ENCODE measurements around the gene SUSD2. TPM values are rescaled to one million over a fixed set of nuclear protein-coding genes. Genes with fewer than 3 reads are reported as not detected.

SUSD2 gene
- total RNA-seq, 6 experiments from 2014 or later, result 0.11 to 0.24 (median 0.19) TPM

GRCh38 chr22:24147666-24148065, 33.6 kb upstream of the SUSD2 start:
- Mint-ChIP-seq H3K27ac (peak overlapping the region; percentile 79), H3K4me3 (peak overlapping the region; percentile 13; the same call in 1 of the 2 replicates)

DNA sequence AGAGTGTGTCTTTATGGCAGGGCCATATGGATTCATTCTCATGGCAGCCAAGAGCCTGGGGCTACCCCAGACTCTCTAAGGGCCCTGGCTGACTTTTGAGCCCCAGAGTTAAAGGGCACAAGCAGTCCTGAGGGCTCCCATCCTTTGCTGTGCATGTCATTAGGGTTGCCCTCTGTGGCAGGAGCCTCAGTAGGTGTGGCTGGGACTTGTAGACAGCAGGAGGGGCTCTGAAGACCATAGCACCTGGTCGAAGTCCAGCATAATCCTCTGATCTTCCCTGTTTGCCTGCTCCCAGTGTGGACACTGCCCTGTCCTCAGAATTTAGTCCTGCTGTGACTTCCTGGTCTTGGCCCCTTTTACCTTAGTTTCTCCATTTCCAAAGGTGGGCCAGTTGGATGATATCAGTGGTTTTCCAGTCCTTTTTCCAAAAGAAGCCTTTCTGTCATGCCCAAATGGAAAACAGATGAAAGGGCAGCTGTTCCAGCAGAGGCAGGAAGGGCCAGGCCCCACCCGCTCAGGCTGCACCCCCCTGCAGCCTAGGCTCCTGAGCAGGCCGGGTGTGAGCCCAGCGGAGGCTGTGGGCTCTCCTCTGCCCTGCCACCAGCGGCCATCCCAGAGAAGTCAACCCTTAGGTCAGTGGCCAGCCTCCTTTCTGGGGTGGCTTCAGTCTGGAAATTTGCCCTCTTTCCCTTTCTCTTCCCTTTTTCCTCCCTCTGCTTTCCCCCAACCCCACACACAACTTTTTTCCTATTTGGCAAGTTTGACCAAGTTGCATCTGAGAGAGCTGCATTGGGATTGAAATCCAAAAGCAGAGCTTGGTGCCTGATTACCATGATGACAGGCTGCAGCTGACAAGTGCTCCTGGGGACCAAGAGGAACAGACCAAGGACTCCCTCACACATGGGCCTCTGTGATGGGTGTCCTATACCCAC, 32.8 kb upstream of the SUSD2 start:
- H3K9me3 Mint-ChIP-seq, result no peaks in the 10 kb centered on the region
- DNase-seq, result no peak
- no peak overlapping the region for H3K4me3 Mint-ChIP-seq
- H3K36me3 Mint-ChIP-seq (ENCODE audit: low read depth), result no peaks in the 10 kb centered on the region
- TF ChIP-seq, protein P1, sequence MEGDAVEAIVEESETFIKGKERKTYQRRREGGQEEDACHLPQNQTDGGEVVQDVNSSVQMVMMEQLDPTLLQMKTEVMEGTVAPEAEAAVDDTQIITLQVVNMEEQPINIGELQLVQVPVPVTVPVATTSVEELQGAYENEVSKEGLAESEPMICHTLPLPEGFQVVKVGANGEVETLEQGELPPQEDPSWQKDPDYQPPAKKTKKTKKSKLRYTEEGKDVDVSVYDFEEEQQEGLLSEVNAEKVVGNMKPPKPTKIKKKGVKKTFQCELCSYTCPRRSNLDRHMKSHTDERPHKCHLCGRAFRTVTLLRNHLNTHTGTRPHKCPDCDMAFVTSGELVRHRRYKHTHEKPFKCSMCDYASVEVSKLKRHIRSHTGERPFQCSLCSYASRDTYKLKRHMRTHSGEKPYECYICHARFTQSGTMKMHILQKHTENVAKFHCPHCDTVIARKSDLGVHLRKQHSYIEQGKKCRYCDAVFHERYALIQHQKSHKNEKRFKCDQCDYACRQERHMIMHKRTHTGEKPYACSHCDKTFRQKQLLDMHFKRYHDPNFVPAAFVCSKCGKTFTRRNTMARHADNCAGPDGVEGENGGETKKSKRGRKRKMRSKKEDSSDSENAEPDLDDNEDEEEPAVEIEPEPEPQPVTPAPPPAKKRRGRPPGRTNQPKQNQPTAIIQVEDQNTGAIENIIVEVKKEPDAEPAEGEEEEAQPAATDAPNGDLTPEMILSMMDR (IDR thresholded peaks at IDR 0.05), result no peak
- H3K27ac Mint-ChIP-seq, result no peak overlapping the region
- H3K27me3 Mint-ChIP-seq (ENCODE audit: insufficient read depth), result no peaks in the 10 kb centered on the region
- H3K4me1 Mint-ChIP-seq (ENCODE audit: low read depth), result peaks cover 65% of the 10 kb centered on the region

More at GRCh38 chr22:24147666-24148065, 33.6 kb upstream of the SUSD2 start:
- TF ChIP-seq, protein P1 (IDR thresholded peaks at IDR 0.05), result no peak
- H3K27me3 Mint-ChIP-seq (ENCODE audit: insufficient read depth), result no peaks in the 10 kb centered on the region
- H3K36me3 Mint-ChIP-seq (ENCODE audit: low read depth), result no peaks in the 10 kb centered on the region
- peaks cover 58% of the 10 kb centered on the region for H3K4me1 Mint-ChIP-seq (ENCODE audit: low read depth)
- DNase-seq, result no peak
- no peaks in the 10 kb centered on the region for H3K9me3 Mint-ChIP-seq

- Mint-ChIP-seq H3K36me3 (ENCODE audit: low read depth) (no peaks in the 10 kb centered on the region), H3K4me3 (no peak overlapping the region), H3K9me3 (no peaks in the 10 kb centered on the region), H3K27ac (peak overlapping the region; percentile 53), H3K27me3 (ENCODE audit: insufficient read depth) (no peaks in the 10 kb centered on the region), H3K4me1 (ENCODE audit: low read depth) (peaks cover 72% of the 10 kb centered on the region)
- DNase-seq, result no peak
- TF ChIP-seq, protein P1 (IDR thresholded peaks at IDR 0.05), result no peak
Measured at GRCh38 chr22:24149198-24149590, 32.1 kb upstream of the SUSD2 start.

DNA sequence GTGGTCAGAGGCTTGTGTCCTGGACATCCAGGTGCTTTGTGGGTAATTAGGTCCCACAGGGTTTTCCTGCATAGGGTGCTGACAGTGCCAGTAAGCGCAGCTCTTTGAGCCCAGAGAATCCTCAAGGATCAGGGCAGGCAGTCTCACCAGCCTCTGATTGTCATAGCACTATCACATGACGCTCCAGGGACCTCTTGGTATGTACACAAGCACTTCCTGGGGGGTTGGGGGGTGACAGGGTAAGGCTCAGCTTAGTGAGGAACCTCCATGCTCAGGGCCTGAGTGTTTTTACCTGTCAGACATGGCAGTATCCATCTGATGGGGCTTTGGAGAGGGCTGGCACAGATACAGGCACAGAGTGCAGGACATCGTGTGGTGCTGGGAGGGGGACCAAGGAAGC, 27.9 kb upstream of the SUSD2 start:
- peak; percentile 52 for DNase-seq
- Mint-ChIP-seq H3K27ac (peak overlapping the region; percentile 93), H3K36me3 (ENCODE audit: low read depth) (no peaks in the 10 kb centered on the region), H3K4me3 (peak overlapping the region; percentile 37), H3K4me1 (ENCODE audit: low read depth) (peaks cover 64% of the 10 kb centered on the region), H3K9me3 (no peaks in the 10 kb centered on the region), H3K27me3 (ENCODE audit: insufficient read depth) (peaks cover 2% of the 10 kb centered on the region; the same call in 1 of the 2 replicates)
- TF ChIP-seq, protein P1 (IDR thresholded peaks at IDR 0.05), result no peak

GRCh38 chr22:24153959-24154358, 27.3 kb upstream of the SUSD2 start:
- Mint-ChIP-seq H3K27ac (peak overlapping the region; percentile 93), H3K36me3 (ENCODE audit: low read depth) (no peaks in the 10 kb centered on the region), H3K27me3 (ENCODE audit: insufficient read depth) (peaks cover 2% of the 10 kb centered on the region; the same call in 1 of the 2 replicates), H3K9me3 (no peaks in the 10 kb centered on the region), H3K4me1 (ENCODE audit: low read depth) (peaks cover 62% of the 10 kb centered on the region), H3K4me3 (peak overlapping the region; percentile 37; the same call in 1 of the 2 replicates)
- TF ChIP-seq, protein P1 (IDR thresholded peaks at IDR 0.05), result no peak
- no peak for DNase-seq
